Fibroblast of skin of right quadriceps (primary cell): ENCODE data around the gene MAD2L1BP.

ENCODE experiments used
- DNase-seq: peaks from one replicate; pipeline ENCODE4 v3.0.0-alpha.2; 2013

Gene MAD2L1BP

GRCh38 chr6:43683708-43684455, 48.2 kb downstream of the MAD2L1BP start:
- DNase-seq, result no peak

GRCh38 chr6:43687079-43687436, 51.4 kb downstream of the MAD2L1BP start:
- no peak for DNase-seq

GRCh38 chr6:43687437-43688347, 52.1 kb downstream of the MAD2L1BP start, which contains the start of gene MRPS18A:
TSS of gene MRPS18A (minus strand) at chr6:43687791. CDS start at chr6:43687779, 12 bp downstream.
- peak; percentile 63 for DNase-seq

GRCh38 chr6:43689421-43689820, 53.8 kb downstream of the MAD2L1BP start:
- no peak for DNase-seq
